HepG2 (cell line): ENCODE measurements around the gene ITCH. TPM values are rescaled to one million over a fixed set of nuclear protein-coding genes. Genes with fewer than 3 reads are reported as not detected.

Source experiments
- AHR ChIP-seq: IDR thresholded peaks from 2 replicates; pipeline ENCODE4 v1.6.1; 2018; ENCODE audit warnings: missing genetic modification reagents, missing compliant biosample characterization
- ARID4A ChIP-seq: sonication (generic); formaldehyde crosslinking; IDR thresholded peaks from 2 replicates; pipeline ENCODE4 v1.5.0; 2020; ENCODE audit warnings: mild to moderate bottlenecking, missing genetic modification reagents, borderline replicate concordance
- BRCA1 ChIP-seq: sonication (generic); formaldehyde crosslinking; IDR thresholded peaks from 2 replicates; pipeline ENCODE4 v1.4.0; 2020; ENCODE audit warnings: missing genetic modification reagents
- CEBPB ChIP-seq: IDR thresholded peaks from 2 replicates; pipeline ENCODE4 v1.6.1; 2011; ENCODE audit warnings: low read depth, low read length, improper control_type of control experiment, borderline replicate concordance
- CHD4 ChIP-seq: fragments of 200-600 bp; sonication (generic); IDR thresholded peaks from 2 replicates; pipeline ENCODE4 v1.7.0; 2017; ENCODE audit warnings: mild to moderate bottlenecking, low read length, borderline replicate concordance
- DBP ChIP-seq: sonication (generic); formaldehyde crosslinking; IDR thresholded peaks from 2 replicates; pipeline ENCODE4 v1.4.0; 2020; ENCODE audit warnings: missing genetic modification reagents; ENCODE audit errors: not compliant biosample characterization
- HNF4A ChIP-seq: sonication (generic); formaldehyde crosslinking; IDR thresholded peaks from 2 replicates; pipeline ENCODE4 v1.4.0; 2020; ENCODE audit warnings: missing genetic modification reagents
- IRF9 ChIP-seq: sonication (generic); formaldehyde crosslinking; IDR thresholded peaks from 2 replicates; pipeline ENCODE4 v1.8.0; 2022; ENCODE audit warnings: missing genetic modification reagents, mild to moderate bottlenecking, borderline replicate concordance
- KLF11 ChIP-seq: IDR thresholded peaks from 2 replicates; pipeline ENCODE4 v1.6.1; 2016; ENCODE audit warnings: missing compliant biosample characterization
- MAX ChIP-seq: IDR thresholded peaks from 2 replicates; pipeline ENCODE4 v1.6.1; 2012; ENCODE audit warnings: inconsistent platforms
- NCOA2 ChIP-seq: sonication (generic); formaldehyde crosslinking; IDR thresholded peaks from 2 replicates; pipeline ENCODE4 v1.8.0; 2022; ENCODE audit warnings: inconsistent platforms
- NCOR1 ChIP-seq: fragments of 200-600 bp; sonication (generic); IDR thresholded peaks from 2 replicates; pipeline ENCODE4 v1.7.0; 2017; ENCODE audit warnings: antibody characterized with exemption, low read length, borderline replicate concordance
- NR2C2 ChIP-seq: sonication (generic); formaldehyde crosslinking; IDR thresholded peaks from 2 replicates; pipeline ENCODE4 v1.4.0; 2020; ENCODE audit warnings: missing genetic modification reagents, mild to moderate bottlenecking, moderate library complexity, borderline replicate concordance
- PHB2 ChIP-seq: fragments of 450-650 bp; IDR thresholded peaks from 2 replicates; pipeline ENCODE4 v1.6.1; 2018; ENCODE audit not compliant: partially characterized antibody
- RARG ChIP-seq: sonication (generic); formaldehyde crosslinking; IDR thresholded peaks from 2 replicates; pipeline ENCODE4 v1.4.0; 2020; ENCODE audit warnings: low read depth, mild to moderate bottlenecking, missing genetic modification reagents
- YEATS4 ChIP-seq: sonication (generic); formaldehyde crosslinking; IDR thresholded peaks from 2 replicates; pipeline ENCODE4 v1.4.0; 2020; ENCODE audit warnings: missing genetic modification reagents, borderline replicate concordance
- ZNF335 ChIP-seq: sonication (generic); formaldehyde crosslinking; IDR thresholded peaks from 2 replicates; pipeline ENCODE4 v1.4.0; 2020; ENCODE audit warnings: missing genetic modification reagents
- ZNF556 ChIP-seq: sonication (generic); formaldehyde crosslinking; IDR thresholded peaks from 2 replicates; pipeline ENCODE4 v1.4.0; 2020; ENCODE audit warnings: mild to moderate bottlenecking, missing genetic modification reagents, borderline replicate concordance
- ZNF576 ChIP-seq: sonication (generic); formaldehyde crosslinking; IDR thresholded peaks from 2 replicates; pipeline ENCODE4 v1.4.0; 2020; ENCODE audit warnings: mild to moderate bottlenecking, missing genetic modification reagents
- ZNF747 ChIP-seq: sonication (generic); formaldehyde crosslinking; IDR thresholded peaks from 2 replicates; pipeline ENCODE4 v1.8.1; 2023; ENCODE audit warnings: missing genetic modification reagents, mild to moderate bottlenecking, borderline replicate concordance
- ZNF784 ChIP-seq: sonication (generic); formaldehyde crosslinking; IDR thresholded peaks from 2 replicates; pipeline ENCODE4 v1.5.1; 2020; ENCODE audit warnings: missing genetic modification reagents, mild to moderate bottlenecking, borderline replicate concordance
- ZSCAN20 ChIP-seq: sonication (generic); formaldehyde crosslinking; IDR thresholded peaks from 2 replicates; pipeline ENCODE4 v1.4.0; 2020; ENCODE audit warnings: missing genetic modification reagents, mild to moderate bottlenecking, borderline replicate concordance
- polyA plus RNA-seq, 8 experiments: library from polyadenylated mRNA; depleted of rRNA in 3 of 8; stranded (reverse) in 7 of 8; unstranded in 1 of 8; fragments of >200 nt; fragmentation: Illumina TruSeq in 4 of 8; extraction: Trizol in 4 of 8; gene quantifications; 2 replicates each; pipeline versions ENCODE4 v1.2.1 to v1.2.3, GENCODE V29; 2011 to 2016; ENCODE audit warnings: low read depth in 4 of 8, missing spikeins in 1 of 8, mixed read lengths in 1 of 8; ENCODE audit not compliant: insufficient read depth in 1 of 8
- total RNA-seq, 5 experiments: library from RNA; depleted of rRNA; stranded (reverse); fragments of >200 nt; fragmentation: Illumina TruSeq; extraction: Trizol; gene quantifications; 2 replicates each; pipeline ENCODE4 v1.2.3, GENCODE V29; 2016; ENCODE audit warnings: low read depth in 1 of 5

ITCH gene
- total and polyA plus RNA-seq, 2 of the 13 experiments (the other 11 are each of a cell fraction or from before 2014, with no cell fraction given), result 20.5 to 112 TPM

GRCh38 chr20:34407962-34408474 lies 44.9 kb downstream of the ITCH start (continued):
- TF ChIP-seq ARID4A (CRISPR knock-in tag) (peak; percentile 92), MAX (peak; percentile 76), ZNF747 (CRISPR knock-in tag) (peak; percentile 92), AHR (CRISPR knock-in tag) (peak; percentile 75; the same call in 1 of the 2 replicates), BRCA1 (CRISPR knock-in tag) (no peak), DBP (peak; percentile 93), CEBPB (peak; percentile 100), NCOR1 (peak; percentile 92), ZNF556 (CRISPR knock-in tag) (peak; percentile 94), CHD4 (peak; percentile 89; the same call in 1 of the 2 replicates), NR2C2 (CRISPR knock-in tag) (peak; percentile 83), HNF4A (peak; percentile 99), ZNF576 (CRISPR knock-in tag) (no peak), NCOA2 (CRISPR knock-in tag) (peak; percentile 94), YEATS4 (peak; percentile 79), ZNF335 (CRISPR knock-in tag) (peak; percentile 52; the same call in 1 of the 2 replicates), IRF9 (CRISPR knock-in tag) (peak; percentile 52; the same call in 1 of the 2 replicates), ZNF784 (peak; percentile 84; the same call in 1 of the 2 replicates), PHB2 (no peak), KLF11 (CRISPR knock-in tag) (peak; percentile 27; the same call in 1 of the 2 replicates), ZSCAN20 (0 out of 2 replicates have a peak, but pooled peaks have one; percentile 83), RARG (CRISPR knock-in tag) (no peak)
